ENCODE measurements around the gene ATP7A.
"Not testable (repeated sequence)": the region's sequence is repeated elsewhere in the genome, so short reads cannot be mapped to it uniquely, and the experiment has no call there.

DNA sequence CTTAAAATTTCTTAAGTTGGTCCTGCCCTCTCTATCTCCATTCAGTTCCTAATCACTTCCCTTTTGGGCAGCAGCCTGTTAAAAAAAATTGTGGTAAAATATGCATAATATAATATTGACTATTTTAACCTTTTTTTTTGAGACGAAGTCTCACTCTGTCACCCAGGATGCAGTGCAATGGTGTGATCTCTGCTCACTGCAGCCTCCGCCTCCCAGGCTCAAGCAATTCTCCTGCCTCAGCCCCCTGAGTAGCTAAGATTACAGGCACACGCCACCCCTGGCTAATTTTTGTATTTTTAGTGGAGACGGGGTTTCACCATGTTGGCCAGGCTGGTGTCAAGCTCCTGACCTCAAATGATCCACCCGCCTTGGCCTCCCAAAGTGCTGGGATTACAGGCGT lies 8.9 kb downstream of the ATP7A start:
- TF ChIP-seq, protein P1, sequence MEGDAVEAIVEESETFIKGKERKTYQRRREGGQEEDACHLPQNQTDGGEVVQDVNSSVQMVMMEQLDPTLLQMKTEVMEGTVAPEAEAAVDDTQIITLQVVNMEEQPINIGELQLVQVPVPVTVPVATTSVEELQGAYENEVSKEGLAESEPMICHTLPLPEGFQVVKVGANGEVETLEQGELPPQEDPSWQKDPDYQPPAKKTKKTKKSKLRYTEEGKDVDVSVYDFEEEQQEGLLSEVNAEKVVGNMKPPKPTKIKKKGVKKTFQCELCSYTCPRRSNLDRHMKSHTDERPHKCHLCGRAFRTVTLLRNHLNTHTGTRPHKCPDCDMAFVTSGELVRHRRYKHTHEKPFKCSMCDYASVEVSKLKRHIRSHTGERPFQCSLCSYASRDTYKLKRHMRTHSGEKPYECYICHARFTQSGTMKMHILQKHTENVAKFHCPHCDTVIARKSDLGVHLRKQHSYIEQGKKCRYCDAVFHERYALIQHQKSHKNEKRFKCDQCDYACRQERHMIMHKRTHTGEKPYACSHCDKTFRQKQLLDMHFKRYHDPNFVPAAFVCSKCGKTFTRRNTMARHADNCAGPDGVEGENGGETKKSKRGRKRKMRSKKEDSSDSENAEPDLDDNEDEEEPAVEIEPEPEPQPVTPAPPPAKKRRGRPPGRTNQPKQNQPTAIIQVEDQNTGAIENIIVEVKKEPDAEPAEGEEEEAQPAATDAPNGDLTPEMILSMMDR (IDR thresholded peaks at IDR 0.05; ENCODE audit: insufficient read depth, low read depth, low read length): not testable (repeated sequence)
- not testable (repeated sequence) for TF ChIP-seq EZH2 (IDR thresholded peaks at IDR 0.05; ENCODE audit: insufficient read depth, low read length)

Data from astrocyte (in vitro differentiated cells and primary cell).